OCI-M2 (cell line): ENCODE results near the gene CDC42EP5.

Source experiments
- DNase-seq: peaks from one replicate; lab custom pipeline; 2025; ENCODE audit not compliant: unreplicated experiment; lab: John Stamatoyannopoulos, UW

The CDC42EP5 gene

DNA sequence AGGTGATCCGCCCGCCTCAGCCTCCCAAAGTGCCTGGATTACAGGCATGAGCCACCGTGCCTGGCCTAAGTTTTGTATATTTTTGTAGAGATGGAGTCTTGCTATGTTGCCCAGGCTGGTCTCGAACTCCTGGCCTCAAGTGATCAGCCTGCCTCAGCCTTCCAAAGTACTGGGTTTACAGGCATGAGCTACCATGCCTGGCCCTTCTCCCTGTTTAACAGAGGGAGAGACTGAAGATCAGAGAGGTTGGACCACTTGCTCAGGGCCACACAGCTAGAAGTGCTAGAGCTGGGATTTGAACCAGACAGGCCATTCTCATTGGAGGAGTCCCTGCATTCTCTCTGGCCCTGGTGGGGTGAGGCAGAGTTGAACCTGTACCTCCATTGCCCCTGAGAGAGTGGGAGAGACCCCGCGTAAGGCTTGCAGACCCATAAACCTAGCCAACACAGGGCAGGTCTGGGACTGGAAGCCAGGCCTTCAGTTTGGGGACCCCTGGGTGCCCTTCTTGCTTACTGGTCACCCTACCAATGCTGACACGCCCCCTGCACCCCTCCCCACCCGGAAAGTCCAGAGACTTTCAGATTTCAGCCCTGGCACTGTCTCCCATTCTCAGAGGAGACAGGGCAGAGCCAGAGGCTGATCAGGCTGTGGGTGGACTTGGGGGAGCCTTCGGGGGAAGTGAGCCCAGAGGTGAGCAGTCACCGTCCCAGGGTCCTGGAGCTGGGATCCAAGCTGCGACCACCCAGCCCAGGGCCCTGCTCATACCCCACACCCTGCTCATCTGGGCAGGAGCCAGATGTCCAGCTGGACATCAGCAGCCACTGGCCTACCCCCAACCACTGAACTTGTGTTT, 44.5 kb downstream of the CDC42EP5 start:
- no peak for DNase-seq

DNA sequence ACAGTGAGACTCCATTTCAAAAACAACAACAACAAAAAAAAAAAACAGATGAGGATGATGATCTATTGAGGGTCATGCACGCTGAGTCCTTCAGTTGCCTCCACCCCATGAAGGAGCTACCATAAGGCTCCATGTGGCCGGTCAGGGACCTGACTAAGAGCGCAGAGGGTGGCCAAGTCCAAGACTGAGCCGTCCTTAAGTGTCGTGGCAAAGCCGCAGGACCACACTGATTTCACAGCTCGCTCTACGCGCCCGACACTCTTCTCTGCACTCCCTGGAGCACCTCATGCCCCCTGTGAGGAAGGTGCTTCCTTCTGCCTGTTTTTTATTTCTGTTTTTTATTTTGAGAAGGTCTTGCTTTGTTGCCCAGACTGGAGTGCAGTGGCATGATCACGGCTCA, 45.5 kb downstream of the CDC42EP5 start:
- no peak for DNase-seq

DNA sequence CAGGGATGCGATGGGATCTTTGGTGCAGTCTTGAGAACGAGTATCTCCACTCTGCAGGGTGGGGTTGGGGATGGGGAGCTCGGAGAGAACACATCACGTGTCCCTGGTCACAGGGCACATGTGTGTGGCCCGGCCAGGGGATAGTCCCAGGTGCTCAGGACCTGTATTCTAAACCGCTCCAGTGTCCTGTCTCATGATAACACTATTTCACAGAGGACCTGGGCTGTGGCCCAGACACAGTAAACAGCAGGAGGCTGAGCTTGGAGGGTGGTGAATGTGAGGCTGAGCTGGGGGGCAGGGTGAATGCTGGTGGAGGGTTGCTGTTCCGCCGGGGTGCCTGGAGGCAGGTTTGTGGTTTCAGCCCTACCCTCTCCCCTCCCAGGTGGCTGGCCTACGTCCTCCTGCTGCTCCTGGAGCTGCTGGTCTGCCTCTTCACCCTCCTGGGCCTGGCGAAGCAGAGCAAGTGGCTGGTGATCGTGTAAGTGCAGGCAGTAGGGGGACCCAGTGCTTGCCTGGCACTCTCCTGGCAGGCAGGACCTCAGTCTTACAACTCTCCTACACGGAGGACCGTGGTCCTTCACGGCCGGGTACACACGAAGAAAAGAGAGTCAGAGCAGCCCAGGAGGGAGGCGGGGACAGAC, 46.7 kb downstream of the CDC42EP5 start:
- no peak for DNase-seq

DNA sequence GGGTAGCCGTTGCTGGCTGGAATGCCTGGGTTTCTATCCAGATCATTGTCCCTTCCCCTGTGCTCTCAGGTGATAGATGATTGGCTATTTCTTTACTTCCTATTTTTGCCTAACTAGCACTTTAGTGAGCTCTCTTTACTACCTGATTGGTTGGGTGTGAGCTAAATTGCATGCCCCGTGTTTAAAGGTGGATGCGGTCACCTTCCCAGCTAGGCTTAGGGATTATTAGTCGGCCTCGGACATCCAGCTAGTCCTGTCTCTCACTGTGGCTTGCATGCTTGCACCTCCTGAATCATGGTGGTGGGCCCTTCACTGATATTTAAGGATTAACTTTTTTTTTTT, 47.7 kb downstream of the CDC42EP5 start:
- DNase-seq: no peak

DNA sequence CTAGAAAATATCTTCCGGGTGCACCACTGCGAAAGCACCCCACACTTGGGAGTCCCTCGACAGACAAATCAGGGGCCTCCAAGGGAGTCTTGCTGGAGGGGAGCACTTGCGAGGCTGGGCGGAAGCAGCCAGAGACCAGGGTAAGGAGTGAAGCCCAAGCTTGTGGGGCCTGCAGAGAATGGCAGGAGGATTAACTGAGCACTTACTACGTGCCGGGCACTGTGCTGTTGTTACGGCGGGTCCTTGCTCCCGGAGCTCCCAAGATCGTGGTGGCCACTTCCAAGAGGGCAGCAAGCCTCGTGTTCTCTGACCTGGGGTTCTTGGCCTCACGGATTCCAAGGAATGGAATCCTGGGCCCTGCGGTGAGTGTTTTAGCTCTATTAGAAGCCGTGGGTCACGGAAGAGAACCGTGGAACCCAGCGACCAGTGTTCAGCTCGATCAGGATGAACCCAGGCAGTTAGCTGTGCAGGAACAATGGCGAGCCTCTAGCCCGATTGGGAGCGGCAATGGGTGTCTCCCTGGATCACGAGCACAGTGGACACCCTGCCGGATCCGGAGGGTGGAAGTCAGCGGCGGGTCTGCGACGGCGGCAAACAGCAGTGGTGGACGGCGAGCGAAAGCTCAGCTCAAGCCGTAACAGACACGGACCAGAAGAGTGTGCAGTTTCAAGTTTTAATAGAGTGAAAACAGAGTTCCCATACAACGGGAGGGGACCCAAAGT, 48.3 kb downstream of the CDC42EP5 start:
- no peak for DNase-seq

DNA sequence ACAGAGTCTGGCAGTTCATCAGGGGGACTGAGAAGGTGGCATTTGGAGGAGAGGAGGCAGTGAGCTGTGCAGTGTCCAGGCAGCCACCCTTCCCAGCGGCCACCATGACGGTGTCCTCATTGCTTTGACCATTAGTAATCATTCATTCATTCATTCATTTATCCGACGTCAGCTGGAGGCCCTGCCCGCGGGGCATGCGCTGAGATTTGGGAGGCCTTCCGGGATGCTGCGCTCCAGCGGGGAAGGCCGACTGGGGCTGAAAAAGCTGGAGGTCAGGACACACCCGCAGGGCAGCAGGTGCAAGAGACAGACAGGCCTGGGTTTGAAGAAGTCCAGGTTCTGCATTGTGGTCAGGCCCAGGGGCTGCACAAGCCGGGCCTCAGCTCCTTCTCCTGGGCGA, 48.9 kb downstream of the CDC42EP5 start:
- no peak for DNase-seq

DNA sequence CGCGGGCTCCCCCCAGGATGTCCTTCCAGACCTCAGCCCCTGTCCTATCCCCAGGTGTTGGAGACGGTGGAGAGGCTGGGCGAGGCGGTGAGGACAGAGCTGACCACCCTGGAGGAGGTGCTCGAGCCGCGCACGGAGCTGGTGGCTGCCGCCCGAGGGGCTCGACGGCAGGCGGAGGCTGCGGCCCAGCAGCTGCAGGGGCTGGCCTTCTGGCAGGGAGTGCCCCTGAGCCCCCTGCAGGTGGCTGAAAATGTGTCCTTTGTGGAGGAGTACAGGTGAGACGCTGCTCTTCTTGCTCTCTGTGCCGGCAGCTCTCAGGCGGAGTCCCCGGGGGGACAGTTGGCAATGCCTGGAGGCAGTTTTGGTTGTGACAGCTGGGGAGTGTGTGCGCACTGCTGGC, 51.0 kb downstream of the CDC42EP5 start:
- no peak for DNase-seq

DNA sequence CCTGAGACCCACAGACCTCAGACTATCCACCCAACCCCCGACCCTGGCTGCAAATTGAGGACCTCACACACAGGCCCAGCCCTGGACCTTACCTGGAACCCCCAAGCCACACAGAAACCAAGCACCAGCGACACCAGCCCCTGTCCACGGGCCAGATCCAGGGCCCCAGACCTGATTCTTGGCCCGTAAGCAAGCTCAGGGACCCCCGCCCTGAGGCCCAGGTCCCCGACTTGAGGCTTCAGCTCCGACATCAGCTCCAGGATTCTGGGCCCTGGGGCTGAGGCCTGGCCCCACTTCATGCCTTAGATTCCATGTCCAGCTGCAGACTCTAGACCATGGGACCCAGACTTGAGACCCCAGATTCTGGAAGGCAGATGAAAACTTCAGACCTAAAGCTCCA, 51.6 kb downstream of the CDC42EP5 start:
- DNase-seq: no peak

DNA sequence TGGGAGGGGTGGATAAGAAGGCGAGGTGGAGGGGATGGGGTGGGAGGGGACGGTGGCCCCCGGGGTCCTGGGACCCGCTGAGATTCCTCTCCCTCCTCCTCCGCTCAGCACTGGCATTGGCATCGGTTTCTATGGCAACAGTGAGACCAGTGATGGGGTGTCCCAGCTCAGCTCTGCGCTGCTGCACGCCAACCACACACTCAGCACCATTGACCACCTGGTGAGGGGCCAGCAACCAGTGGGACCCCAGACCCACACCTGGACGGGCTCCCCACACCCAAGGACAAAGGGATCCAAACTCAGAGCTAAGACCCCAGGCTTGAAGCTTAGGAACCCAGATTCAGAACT, 52.0 kb downstream of the CDC42EP5 start:
- no peak for DNase-seq

DNA sequence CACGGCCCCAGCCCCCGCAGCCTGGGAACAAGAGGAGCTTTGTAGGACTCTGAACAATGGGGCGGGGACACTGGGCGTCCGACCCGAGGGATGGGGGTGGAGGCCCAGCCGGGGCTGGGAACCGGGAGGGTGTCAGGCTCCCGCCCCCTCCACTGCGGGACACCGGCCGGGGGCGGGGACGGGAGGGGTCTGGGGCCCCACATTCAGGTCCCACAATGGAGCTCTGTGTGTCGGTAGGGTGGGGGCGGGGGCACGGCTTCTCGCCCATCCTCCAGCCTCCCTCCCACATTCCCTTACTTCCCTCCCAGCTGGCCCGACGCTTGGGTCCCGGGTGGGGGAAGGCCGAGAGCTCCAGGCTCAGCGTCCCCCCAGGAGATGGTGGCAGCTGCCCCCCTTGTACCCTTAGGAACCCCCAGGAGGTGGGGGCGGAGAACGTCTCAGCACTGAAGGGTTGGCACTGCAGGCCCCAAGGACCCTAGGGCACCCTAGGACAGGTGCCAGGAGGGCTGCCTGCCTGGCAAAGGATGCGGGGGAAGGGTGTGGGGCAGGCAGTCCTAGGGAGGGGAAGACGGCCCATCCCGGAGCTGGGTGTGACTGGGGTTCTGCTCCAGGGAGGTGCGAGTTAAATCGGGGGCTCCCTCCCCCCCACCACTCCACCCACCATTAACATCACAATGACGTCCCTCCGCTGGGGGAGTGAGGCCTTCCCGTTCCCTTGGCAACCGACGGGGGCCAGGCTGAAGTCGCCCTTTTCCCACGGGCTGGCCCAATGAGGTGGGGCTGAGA, 52.5 kb downstream of the CDC42EP5 start:
- DNase-seq: no peak

DNA sequence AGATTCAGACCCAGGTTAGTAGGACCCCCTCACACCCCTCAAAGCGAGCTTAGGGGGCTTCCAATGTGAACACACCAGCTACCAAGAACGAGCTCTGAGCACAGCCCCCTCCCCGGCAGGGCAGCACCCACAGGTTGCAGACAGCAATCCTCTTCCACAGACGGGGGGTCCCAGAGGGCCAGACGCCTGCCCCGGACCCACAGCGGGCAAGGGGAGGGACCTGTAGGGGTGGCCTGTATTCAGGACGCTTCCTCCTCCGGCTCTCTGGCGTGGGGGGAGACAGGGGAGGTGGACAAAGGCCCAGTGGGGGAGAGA, 53.1 kb downstream of the CDC42EP5 start:
- DNase-seq: no peak

DNA sequence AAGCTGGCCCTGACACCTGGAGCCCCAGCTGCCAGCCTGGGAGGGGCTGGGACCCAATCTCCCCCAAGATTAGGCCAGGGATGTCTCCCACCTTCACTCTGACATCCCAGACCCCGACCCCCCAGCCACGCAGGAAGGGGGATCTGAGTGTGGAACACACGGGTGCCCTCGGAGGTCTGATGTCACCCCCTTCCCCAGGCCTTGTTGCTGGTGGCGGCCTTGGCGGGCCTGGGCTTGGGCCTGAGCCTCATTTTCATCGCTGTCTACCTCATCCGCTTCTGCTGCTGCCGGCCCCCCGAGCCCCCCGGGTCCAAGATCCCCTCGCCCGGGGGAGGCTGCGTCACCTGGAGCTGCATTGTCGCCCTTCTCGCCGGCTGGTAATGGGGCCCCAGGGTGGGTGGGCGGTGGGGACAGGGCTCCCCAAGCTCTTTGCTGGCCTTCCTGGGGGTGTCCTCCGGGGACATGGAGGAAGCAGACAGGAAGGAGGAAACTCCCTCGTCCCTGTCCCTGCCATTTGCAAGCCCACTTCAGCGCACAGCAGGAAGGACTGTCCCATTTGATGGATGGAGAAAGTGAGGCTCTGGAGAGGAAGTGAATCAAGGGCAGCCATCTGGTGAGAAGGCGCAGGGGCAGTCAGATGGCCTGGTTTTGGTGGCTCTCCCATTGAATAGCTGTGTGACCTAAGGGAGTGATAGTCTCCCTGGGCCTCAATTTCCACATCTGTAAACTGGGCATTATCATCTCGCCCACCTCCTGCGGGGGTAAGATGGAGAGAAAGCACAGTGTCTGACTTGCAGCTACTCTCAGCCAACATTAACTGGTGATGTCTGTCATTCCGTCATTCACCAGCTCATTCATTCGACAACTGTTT, 53.9 kb downstream of the CDC42EP5 start:
- DNase-seq: no peak

DNA sequence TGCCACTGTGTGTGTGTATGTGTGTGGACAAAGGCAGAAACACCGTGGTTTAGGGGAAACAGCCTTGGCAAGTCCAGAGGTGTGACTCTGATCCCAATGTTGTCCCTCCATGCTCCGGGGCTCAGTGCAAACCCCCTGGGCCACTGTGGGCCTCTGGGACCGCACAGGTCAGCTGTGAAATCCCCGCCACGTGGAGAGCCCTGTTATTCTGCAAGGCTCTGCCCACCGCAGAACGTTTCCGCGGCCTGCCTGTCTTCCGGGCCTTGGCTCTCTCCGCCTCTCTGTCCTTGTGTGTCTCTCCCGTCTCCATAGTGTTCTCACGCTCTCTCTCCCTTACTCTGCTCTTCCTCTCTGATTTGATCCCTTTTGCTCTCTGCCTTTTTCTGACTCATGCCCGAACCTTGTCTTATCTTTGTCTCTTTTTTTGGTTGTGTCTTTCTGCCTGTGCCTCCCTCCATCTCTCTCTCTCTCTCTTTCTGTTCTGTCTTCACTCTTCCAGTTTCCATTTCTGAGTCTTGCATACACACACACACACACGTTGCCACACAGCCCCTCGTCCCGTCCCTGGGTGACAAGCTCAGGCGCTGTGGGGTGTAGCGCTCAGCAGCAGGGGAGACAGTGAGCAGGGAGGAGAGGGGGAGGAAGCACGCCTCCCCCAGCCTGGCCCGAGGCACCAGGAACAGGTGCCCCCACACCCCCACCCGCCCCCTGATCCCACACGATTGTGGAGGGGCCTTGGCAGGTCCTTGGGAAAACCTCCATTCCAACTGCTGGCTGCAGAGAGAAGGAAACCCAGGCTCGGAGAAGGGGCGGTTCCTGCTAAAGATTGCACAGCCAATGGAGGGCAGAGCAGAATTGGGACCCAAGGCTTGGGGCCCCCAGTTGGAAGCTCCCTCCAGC, 54.8 kb downstream of the CDC42EP5 start:
- no peak for DNase-seq

DNA sequence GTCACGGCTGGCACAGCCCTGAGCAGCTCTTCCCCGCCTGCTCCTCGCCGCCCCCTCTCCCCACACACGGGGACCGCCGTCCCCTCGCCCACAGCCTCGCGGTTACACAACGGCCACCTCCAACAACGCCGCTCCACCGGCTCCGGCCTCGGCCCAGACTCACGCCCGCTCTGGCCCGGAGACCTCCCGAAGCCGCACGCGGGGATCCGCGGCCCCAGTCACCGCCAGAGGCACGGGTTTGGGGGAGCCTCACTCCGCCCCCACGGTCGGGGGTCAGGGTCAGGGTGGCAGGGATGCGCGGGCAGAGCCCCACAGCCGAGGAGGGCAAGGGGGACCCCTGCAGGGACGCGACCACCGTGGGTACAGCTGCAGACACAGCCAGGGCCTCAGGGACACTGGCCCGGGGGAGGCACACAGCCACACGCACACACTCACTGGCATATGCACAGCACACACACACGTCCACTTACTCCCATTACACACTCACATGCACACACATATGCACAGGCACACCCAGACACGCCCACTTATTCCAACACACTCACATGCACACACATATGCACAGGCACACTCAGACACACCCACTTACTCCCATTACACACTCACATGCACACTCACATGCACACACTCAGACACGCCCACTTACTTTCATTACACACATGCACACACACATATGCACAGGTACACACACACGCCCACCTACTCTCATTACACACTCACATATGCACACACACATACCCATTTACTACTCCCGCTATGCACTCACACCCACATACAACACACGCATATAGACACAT, 56.2 kb downstream of the CDC42EP5 start:
- no peak for DNase-seq

DNA sequence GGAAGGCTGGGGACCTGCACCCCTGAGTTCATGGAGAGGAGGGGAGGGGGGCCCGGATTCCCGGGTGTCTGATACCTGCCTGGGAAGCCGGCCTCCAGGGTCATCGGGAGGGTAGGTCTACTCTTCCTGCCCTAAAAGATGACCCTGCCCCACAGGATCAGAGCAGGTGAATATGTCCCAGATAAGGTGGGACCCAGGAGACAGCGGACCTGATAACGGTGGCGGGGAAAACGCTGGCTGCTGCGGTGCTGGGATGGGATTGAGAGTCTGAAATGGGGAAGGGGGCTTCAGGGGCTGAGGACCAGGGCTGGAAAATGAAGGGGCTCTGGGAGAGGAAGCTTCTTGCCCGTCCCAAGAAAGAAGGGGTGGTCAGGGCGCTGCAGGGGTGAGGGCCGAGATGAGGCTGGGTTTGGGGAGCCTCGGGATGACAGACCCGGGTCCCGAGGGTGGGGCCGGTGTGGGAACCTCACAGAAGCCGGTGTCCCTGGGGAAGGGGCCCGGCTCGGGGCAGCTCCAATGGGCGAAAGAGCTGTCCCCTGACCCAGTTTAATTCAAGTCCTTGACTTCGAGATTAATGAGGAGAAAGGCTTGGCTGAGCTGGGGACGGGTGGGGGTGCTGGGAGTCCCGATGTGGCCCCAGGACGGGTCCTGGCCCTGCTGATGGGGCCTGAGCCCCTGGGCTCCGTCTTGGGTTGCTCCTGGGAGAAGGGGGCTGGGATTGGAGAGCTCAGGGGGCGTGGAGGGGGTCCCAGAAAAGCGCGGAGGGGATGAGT, 57.0 kb downstream of the CDC42EP5 start:
- DNase-seq: no peak

DNA sequence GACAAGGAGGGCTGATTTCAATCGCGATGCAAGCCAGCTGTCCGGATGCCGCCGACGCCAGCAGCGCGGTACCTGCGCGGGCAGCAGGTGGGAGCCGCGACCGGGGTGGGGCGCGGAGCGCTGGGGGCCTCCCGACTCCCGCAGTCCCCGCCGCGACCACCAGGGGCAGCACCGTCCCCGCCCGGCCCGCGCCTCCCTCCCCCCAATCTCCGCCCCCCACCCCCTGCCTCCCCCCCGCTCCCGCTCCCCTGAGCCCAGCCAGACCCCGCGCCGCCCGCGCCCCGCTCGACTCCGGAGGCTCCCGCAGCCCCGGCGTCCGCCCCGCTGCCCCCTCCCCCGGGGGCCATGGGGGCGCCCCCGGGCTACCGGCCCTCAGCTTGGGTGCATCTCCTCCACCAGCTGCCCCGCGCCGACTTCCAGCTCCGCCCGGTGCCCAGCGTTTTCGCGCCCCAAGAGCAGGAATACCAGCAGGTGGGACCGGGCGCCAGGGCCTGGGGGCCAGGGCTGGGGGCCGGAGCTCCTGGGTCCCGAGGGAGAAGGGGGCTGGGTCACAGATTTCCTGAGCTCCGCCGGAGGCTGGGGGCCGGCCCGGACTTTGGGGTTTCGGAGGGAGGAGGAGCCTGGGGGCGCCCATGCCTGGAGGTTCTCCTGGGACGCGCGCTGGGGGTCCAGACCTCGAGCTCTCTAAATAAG, 57.7 kb downstream of the CDC42EP5 start, which contains the start of gene TTYH1:
Gene TTYH1, plus strand, starts transcription at position 257 of the 693 bp plus-strand sequence. Its CDS starts 89 bp downstream, at position 346.
- DNase-seq: no peak
